AG04450 (cell line): ENCODE results near the gene PDHX. TPM values are rescaled to one million over a fixed set of nuclear protein-coding genes. Genes with fewer than 3 reads are reported as not detected.

ENCODE experiments used
- CTCF ChIA-PET: fragments of 300-600, 350-600 bp; formaldehyde crosslinking; extraction: SDS; loops from one replicate; lab custom pipeline; 2022; ENCODE audit warnings: antibody characterized with exemption, inconsistent platforms; lab: Charles Lee
- POLR2A ChIA-PET: fragments of 350-600 bp; formaldehyde crosslinking; extraction: SDS; loops from one replicate; lab custom pipeline; 2021; ENCODE audit warnings: antibody characterized with exemption, inconsistent platforms; lab: Yijun Ruan, JAX
- DNase-seq: peaks from one replicate; pipeline ENCODE4 v3.0.0-alpha.2; 2011; ENCODE audit warnings: low read depth, low spot score
- H3K27ac ChIP-seq: one replicate; pipeline ENCODE4 v1.5.1; 2012; ENCODE audit warnings: low read depth, low read length, control low read depth
- H3K27me3 ChIP-seq: one replicate; pipeline ENCODE4 v1.6.0; 2012; ENCODE audit warnings: low read length; ENCODE audit not compliant: control insufficient read depth, insufficient read depth
- H3K4me3 ChIP-seq: 2 replicates; pipeline ENCODE4 v1.5.1; 2011; ENCODE audit warnings: mild to moderate bottlenecking, low read depth, low read length, control low read depth
- H3K9me3 ChIP-seq: 2 replicates; pipeline ENCODE4 v1.5.1; 2012; ENCODE audit warnings: low read length; ENCODE audit not compliant: control insufficient read depth, insufficient read depth
- CTCF ChIP-seq: IDR thresholded peaks from 2 replicates; pipeline ENCODE4 v1.5.1; 2011; ENCODE audit warnings: low read depth, low read length, control low read depth, inconsistent platforms
- polyA plus RNA-seq: library from polyadenylated mRNA; depleted of rRNA; stranded (reverse); fragments of >200 nt; gene quantifications from 2 replicates; pipeline ENCODE4 v1.2.3, GENCODE V29; 2011; rRNA removed
- small RNA-seq: library from RNA; depleted of rRNA; stranded (forward); fragments of <200 nt; gene quantifications from one replicate; pipeline ENCODE3, GENCODE V24; 2012; ENCODE audit warnings: low read depth; ENCODE audit not compliant: insufficient read length

PDHX gene
- polyA plus RNA-seq, 1 experiment, result 68.8 TPM

GRCh38 chr11:35045236-35045820 lies 128.9 kb downstream of the PDHX start:
- H3K4me3 ChIP-seq, result no peak overlapping the region
- H3K27me3 ChIP-seq, result no peaks in the 10 kb centered on the region
- no peak for TF ChIP-seq CTCF
- ChIA-PET POLR2A (no interaction called here), CTCF (no interaction called here)
- H3K27ac ChIP-seq, result no peak overlapping the region
- DNase-seq, result no peak
- peaks cover 3% of the 10 kb centered on the region; the same call in 1 of the 2 replicates for H3K9me3 ChIP-seq

Small RNAs within 50 kb of the gene (small RNA-seq; reads per million reads assigned to genes)
- gene MIR1343, result not detected

Other genes with a start within 250 kb of the PDHX start
- 15.0 and 20.1 TPM in 2 replicates for gene APIP, start 239 bp upstream of the PDHX start, polyA plus RNA-seq
- 1,799 and 1,817 TPM in 2 replicates for gene CD44, start 222.6 kb downstream of the PDHX start, polyA plus RNA-seq